SKM-1 (cell line): Measurements from ENCODE around the gene METRN.

Experiments
- DNase-seq: peaks from one replicate; lab custom pipeline; 2025; ENCODE audit not compliant: unreplicated experiment; lab: John Stamatoyannopoulos, UW

METRN gene

GRCh38 chr16:714558-715476 is at the start of gene METRN:
Gene METRN (plus strand): TSS chr16:715118. CDS start chr16:715290, 172 bp downstream.
- DNase-seq, result peak; percentile 77

GRCh38 chr16:666572-666971 is 48.3 kb upstream of the METRN start:
- DNase-seq, result no peak

- no peak for DNase-seq
Measured at GRCh38 chr16:667113-667779, 47.7 kb upstream of the METRN start.

- DNase-seq, result peak; percentile 77
Measured at GRCh38 chr16:667780-668518, 47.0 kb upstream of the METRN start, which contains the start of gene RHOT2. Gene RHOT2 (plus strand): TSS chr16:668132. CDS start chr16:668200, 68 bp downstream.

GRCh38 chr16:668519-669171 is 46.3 kb upstream of the METRN start:
- no peak for DNase-seq

- no peak for DNase-seq
Measured at GRCh38 chr16:669666-670065, 45.3 kb upstream of the METRN start.

GRCh38 chr16:670485-671352 is 44.2 kb upstream of the METRN start:
- no peak for DNase-seq

GRCh38 chr16:671353-672131 is 43.4 kb upstream of the METRN start:
- no peak for DNase-seq

- DNase-seq, result no peak
Measured at GRCh38 chr16:672371-672770, 42.5 kb upstream of the METRN start.

- DNase-seq, result no peak
Measured at GRCh38 chr16:672851-673250, 42.1 kb upstream of the METRN start.

GRCh38 chr16:673399-673991 is 41.4 kb upstream of the METRN start:
- no peak for DNase-seq

GRCh38 chr16:674214-674881 is 40.6 kb upstream of the METRN start:
- DNase-seq, result no peak

GRCh38 chr16:674968-675883 is 39.7 kb upstream of the METRN start, which contains the start of gene RHBDL1:
Gene RHBDL1 (plus strand): TSS chr16:675671. CDS start chr16:675791, 120 bp downstream.
- no peak for DNase-seq

GRCh38 chr16:675884-676564 is 38.9 kb upstream of the METRN start:
- DNase-seq, result no peak

- no peak for DNase-seq
Measured at GRCh38 chr16:676565-676902, 38.4 kb upstream of the METRN start.

GRCh38 chr16:676913-677312 is 38.0 kb upstream of the METRN start:
- DNase-seq, result no peak
